HG02763 (cell line): ENCODE data around the gene MAP2K6.

Experiments
- ATAC-seq: cut with Tn5 transposase; IDR thresholded peaks from one replicate; pipeline ENCODE4 v1.9.1; 2021; ENCODE audit warnings: mild to moderate bottlenecking, moderate library complexity; ENCODE audit not compliant: unreplicated experiment

The MAP2K6 gene

GRCh38 chr17:69574257-69575197 is 160.0 kb downstream of the MAP2K6 start:
- no peak for ATAC-seq

DNA sequence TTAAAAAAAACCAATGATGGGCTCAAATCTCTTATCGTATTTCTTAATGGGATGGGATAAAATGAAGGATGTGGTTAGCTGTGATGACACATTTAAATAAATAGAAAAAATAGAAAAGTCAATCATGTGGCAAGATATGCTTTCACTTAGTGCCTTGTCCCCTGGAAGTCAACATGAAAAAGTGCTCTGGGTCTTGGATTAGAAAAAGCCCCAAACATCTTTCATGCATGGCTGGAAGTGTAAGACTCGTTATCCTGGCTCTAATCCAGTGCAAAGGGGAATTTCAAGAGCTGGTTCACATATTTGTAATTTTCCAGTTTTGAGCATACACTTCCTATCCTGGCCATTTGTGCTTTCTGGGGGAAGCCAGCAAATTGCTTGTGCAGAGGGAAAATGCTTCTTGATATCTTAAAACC is 160.9 kb downstream of the MAP2K6 start:
- no peak for ATAC-seq

GRCh38 chr17:69577098-69577497 is 162.6 kb downstream of the MAP2K6 start:
- no peak for ATAC-seq

- no peak for ATAC-seq
These were observed 164.0 kb downstream of the MAP2K6 start for GRCh38 chr17:69578385-69578936.

- ATAC-seq = no peak
These were observed 165.6 kb downstream of the MAP2K6 start for GRCh38 chr17:69579961-69580677.

GRCh38 chr17:69581061-69581961 is 166.8 kb downstream of the MAP2K6 start:
- peak; percentile 70 for ATAC-seq

DNA sequence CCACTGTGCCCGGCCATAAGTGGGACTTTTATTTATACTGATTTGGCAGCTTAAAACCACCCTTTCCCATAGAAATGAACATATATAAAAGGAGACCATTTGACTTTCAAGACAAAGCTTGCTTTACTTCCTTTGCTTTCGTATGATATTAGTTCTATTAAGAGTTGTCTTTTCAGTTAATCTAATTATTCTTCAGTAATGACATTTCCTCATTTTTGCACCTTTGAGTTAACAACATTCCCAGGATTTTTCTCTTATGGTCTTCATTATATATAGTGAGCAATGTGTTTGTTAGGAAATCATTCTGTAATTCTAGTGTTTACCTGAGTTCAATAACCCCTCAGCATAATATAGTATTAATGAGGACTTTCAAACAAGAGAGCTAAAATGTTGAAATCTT is 173.8 kb downstream of the MAP2K6 start:
- no peak for ATAC-seq

GRCh38 chr17:69588827-69589239 is 174.3 kb downstream of the MAP2K6 start:
- no peak for ATAC-seq

- no peak for ATAC-seq
These were observed 176.2 kb downstream of the MAP2K6 start for GRCh38 chr17:69590671-69591070.

DNA sequence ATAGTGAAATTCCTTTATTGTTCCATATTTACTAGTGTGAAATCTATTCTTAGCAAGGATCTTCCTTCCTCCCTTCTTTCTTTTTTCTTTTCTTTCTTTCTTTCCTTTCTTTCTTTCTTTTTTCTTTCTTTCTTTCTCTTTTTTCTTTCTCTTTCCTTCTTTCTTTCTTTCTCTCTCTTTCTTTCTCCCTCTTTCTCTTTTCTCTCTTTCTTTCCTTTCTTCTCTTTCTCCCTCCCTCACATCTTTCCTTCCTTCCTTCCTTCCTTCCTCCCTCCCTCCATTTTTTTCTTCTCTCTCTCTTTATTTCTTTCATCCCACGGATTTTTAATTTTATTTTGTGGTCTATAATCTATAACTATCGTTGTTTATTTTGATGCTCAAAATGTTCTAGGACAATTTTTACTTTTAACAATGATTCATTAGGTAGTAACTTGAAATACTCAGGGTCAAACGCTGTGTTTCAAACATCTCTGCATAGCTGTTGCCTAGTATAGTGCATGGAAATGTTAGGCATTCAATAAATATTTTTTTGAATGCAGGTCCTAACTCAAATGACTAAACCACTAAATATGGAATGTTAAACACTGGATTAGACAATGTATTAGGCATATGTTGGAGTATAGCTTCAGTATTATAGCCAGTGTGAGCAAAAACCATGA is 178.3 kb downstream of the MAP2K6 start:
- no peak for ATAC-seq

- ATAC-seq = no peak
These were observed 178.8 kb downstream of the MAP2K6 start for GRCh38 chr17:69593351-69593715.

DNA sequence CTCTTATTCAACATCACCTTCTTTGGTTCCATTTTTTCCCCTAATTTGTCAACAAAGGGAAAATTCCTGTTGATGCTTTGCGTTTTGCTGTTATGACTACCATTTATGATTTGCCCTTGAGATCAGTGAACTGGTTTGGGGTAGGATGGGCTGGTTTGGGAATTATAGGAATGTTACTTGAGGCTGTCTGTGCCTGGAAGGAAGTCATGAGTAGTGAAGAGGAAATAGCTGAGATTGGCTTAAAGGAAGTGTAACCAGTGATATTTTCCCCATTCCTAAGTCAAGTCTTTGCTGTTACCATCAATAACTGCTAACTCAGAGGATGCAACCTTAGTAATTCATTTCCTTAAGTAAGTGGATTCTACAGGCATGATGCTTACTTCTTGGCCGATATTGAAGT is 179.2 kb downstream of the MAP2K6 start:
- no peak for ATAC-seq

GRCh38 chr17:69594641-69595040 is 180.1 kb downstream of the MAP2K6 start:
- no peak for ATAC-seq

- no peak for ATAC-seq
These were observed 181.6 kb downstream of the MAP2K6 start for GRCh38 chr17:69596141-69596540.

- ATAC-seq = no peak
These were observed 183.6 kb downstream of the MAP2K6 start for GRCh38 chr17:69597898-69598692.

DNA sequence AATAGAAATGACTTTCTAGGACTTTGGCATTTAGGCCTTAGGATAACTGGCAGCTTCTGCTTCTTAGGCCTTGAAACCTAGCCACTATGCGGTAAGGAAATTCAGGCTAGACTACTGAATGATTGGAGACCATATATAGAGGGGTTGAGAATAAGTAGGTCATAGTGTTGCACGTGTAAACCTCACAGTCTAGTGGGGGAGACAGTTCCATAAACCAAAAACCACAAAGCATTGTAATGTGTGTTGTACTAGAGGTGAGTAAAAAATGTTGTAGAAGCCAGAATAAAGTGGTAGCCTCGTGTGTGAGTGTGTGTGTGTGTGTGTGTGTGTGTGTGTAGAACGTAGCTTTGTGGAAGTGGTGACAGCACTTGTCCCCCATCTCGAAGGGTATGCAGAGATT is 188.5 kb downstream of the MAP2K6 start:
- no peak for ATAC-seq
